CD14-positive monocyte (primary cell): ENCODE data around the gene IFT172. TPM values are rescaled to one million over a fixed set of nuclear protein-coding genes. Genes with fewer than 3 reads are reported as not detected.

ENCODE experiments used
- DNase-seq, 3 donors: peaks; one replicate each; pipeline ENCODE4 v3.0.0-alpha.2; 2011 to 2022
- H2AFZ ChIP-seq: 2 replicates; pipeline ENCODE4 v1.6.0; 2012; ENCODE audit warnings: mild to moderate bottlenecking, low read depth, low read length, inconsistent platforms; ENCODE audit not compliant: insufficient read depth, poor library complexity, severe bottlenecking
- H3K27ac ChIP-seq, 2 donors: 1 replicate in 1 of 2; 2 replicates in 1 of 2; pipeline ENCODE4 v1.5.1; 2012 to 2013; ENCODE audit warnings: low read length in 2 of 2, control low read depth in 1 of 2, inconsistent platforms in 1 of 2, low read depth in 1 of 2, mild to moderate bottlenecking in 1 of 2
- H3K27me3 ChIP-seq, 2 donors: one replicate each; pipeline versions ENCODE4 v1.6.0 to v1.6.1; 2011 to 2013; ENCODE audit warnings: low read length in 2 of 2; ENCODE audit not compliant: control insufficient read depth in 2 of 2, insufficient read depth in 2 of 2
- H3K36me3 ChIP-seq, 2 donors: replicated peaks in 1 of 2; 1 replicate in 1 of 2; 2 replicates in 1 of 2; pipeline versions ENCODE4 v1.5.1 to v1.6.1; 2012 to 2013; ENCODE audit warnings: low read length in 2 of 2, control low read depth in 1 of 2, inconsistent platforms in 1 of 2, mild to moderate bottlenecking in 1 of 2; ENCODE audit not compliant: insufficient read depth in 2 of 2, control insufficient read depth in 1 of 2
- H3K4me1 ChIP-seq, 2 donors: 1 replicate in 1 of 2; 2 replicates in 1 of 2; pipeline versions ENCODE4 v1.5.1 to v1.6.1; 2012 to 2013; ENCODE audit warnings: low read length in 2 of 2, control low read depth in 1 of 2, inconsistent platforms in 1 of 2, mild to moderate bottlenecking in 1 of 2, moderate library complexity in 1 of 2; ENCODE audit not compliant: insufficient read depth in 2 of 2, control insufficient read depth in 1 of 2
- H3K4me2 ChIP-seq: replicated peaks from 2 replicates; pipeline ENCODE3; 2012; ENCODE audit warnings: low read length, moderate library complexity, mild to moderate bottlenecking; ENCODE audit not compliant: poor library complexity, severe bottlenecking; ENCODE audit errors: extremely low read depth
- H3K4me3 ChIP-seq, 3 experiments: fragments of 200-600 bp in 1 of 3; sonication (generic) in 1 of 3; replicated peaks in 1 of 3; 1 replicate in 2 of 3; 2 replicates in 1 of 3; pipeline ENCODE4 v1.5.1; 2011 to 2013; ENCODE audit warnings: low read length in 3 of 3, mild to moderate bottlenecking in 3 of 3, control low read depth in 2 of 3, low read depth in 2 of 3, inconsistent platforms in 1 of 3, moderate library complexity in 1 of 3
- H3K79me2 ChIP-seq: 2 replicates; pipeline ENCODE4 v1.6.0; 2012; ENCODE audit warnings: mild to moderate bottlenecking, control low read depth, inconsistent platforms, low read length, moderate library complexity; ENCODE audit not compliant: insufficient read depth
- H3K9ac ChIP-seq: 2 replicates; pipeline ENCODE4 v1.6.0; 2017; ENCODE audit warnings: low read length, mild to moderate bottlenecking; ENCODE audit not compliant: insufficient read depth, poor library complexity, severe bottlenecking
- H3K9me3 ChIP-seq, 2 donors: replicated peaks in 1 of 2; 1 replicate in 1 of 2; 2 replicates in 1 of 2; pipeline versions ENCODE4 v1.5.1 to v1.6.1; 2012 to 2013; ENCODE audit warnings: low read length in 2 of 2, control low read depth in 1 of 2; ENCODE audit not compliant: control insufficient read depth in 1 of 2, insufficient read depth in 1 of 2
- H4K20me1 ChIP-seq: 2 replicates; pipeline ENCODE4 v1.6.0; 2012; ENCODE audit warnings: mild to moderate bottlenecking, low read length, control low read depth, moderate library complexity; ENCODE audit not compliant: insufficient read depth
- H3K27ac Mint-ChIP-seq, 7 donors: one replicate each; pipeline ENCODE4 v1.8.0; 2020; ENCODE audit warnings: mild to moderate bottlenecking in 7 of 7, mixed read lengths in 7 of 7, moderate library complexity in 6 of 7, inconsistent platforms in 2 of 7
- H3K27me3 Mint-ChIP-seq, 3 donors: one replicate each; pipeline ENCODE4 v1.8.0; 2021 to 2022; ENCODE audit warnings: low read depth in 3 of 3, mild to moderate bottlenecking in 3 of 3, mixed read lengths in 3 of 3, moderate library complexity in 3 of 3, inconsistent platforms in 1 of 3
- H3K36me3 Mint-ChIP-seq, 2 donors: one replicate each; pipeline ENCODE4 v1.8.0; 2020; ENCODE audit warnings: mixed read lengths in 2 of 2, inconsistent platforms in 1 of 2, mild to moderate bottlenecking in 1 of 2
- H3K4me1 Mint-ChIP-seq: one replicate; pipeline ENCODE4 v1.8.0; 2020; ENCODE audit warnings: mild to moderate bottlenecking, mixed read lengths
- H3K4me3 Mint-ChIP-seq, 2 donors: one replicate each; pipeline ENCODE4 v1.8.0; 2020; ENCODE audit warnings: mild to moderate bottlenecking in 2 of 2, mixed read lengths in 2 of 2, moderate library complexity in 1 of 2
- H3K9me3 Mint-ChIP-seq, 7 donors: one replicate each; pipeline ENCODE4 v1.8.0; 2020 to 2022; ENCODE audit warnings: mixed read lengths in 7 of 7, mild to moderate bottlenecking in 6 of 7, moderate library complexity in 6 of 7, inconsistent platforms in 2 of 7
- CTCF ChIP-seq: fragments of 200-600 bp; IDR thresholded peaks from one replicate; pipeline ENCODE4 v1.8.0; 2022; ENCODE audit warnings: antibody characterized with exemption, mild to moderate bottlenecking
- WGBS: methylation state at CpG from one replicate; pipeline ENCODE4 v1.1.5; 2013; ENCODE audit warnings: missing lambda C conversion rate; ENCODE audit not compliant: insufficient coverage; 5-methylcytosine and 5-hydroxymethylcytosine counted together
- intact Hi-C, 2 donors: fragments of 100-400 bp; cut with micrococcal nuclease; formaldehyde crosslinking; loops; one replicate each; pipeline versions ENCODE4 v1.15.0 to v1.15.1; 2023
- polyA plus RNA-seq, 3 donors: library from polyadenylated mRNA; depleted of rRNA in 1 of 3; unstranded in 2 of 3; stranded (reverse) in 1 of 3; fragments of 300-500 nt in 2 of 3; fragments of >200 nt in 1 of 3; fragmentation: Illumina TruSeq in 2 of 3; gene quantifications; 1 replicate in 2 of 3; 2 replicates in 1 of 3; pipeline ENCODE4 v1.2.3, GENCODE V29; 2012 to 2021

The IFT172 gene
- polyA plus RNA-seq, 3 donors, result 1.7 to 12.8 (median 3.6) TPM

GRCh38 chr2:27520316-27520715 is 30.8 kb upstream of the IFT172 start:
- Histone ChIP-seq H3K4me2 (no peak overlapping the region), H3K79me2 (no peaks in the 10 kb centered on the region), H4K20me1 (no peaks in the 10 kb centered on the region), H3K27me3 (no peaks in the 10 kb centered on the region), H2AFZ (no peak overlapping the region), H3K27ac (no peak overlapping the region), H3K9me3 (no peaks in the 10 kb centered on the region), H3K9ac (no peak overlapping the region), H3K4me3 (no peak overlapping the region), H3K36me3 (no peaks in the 10 kb centered on the region), H3K4me1 (no peaks in the 10 kb centered on the region)
- TF ChIP-seq CTCF, result no peak
- Mint-ChIP-seq H3K4me3 (no peak overlapping the region), H3K27ac (no peak overlapping the region), H3K27me3 (peaks cover 0 to 1% (median 0%) of the 10 kb centered on the region in 3 donors), H3K9me3 (peaks cover 0 to 3% (median 0%) of the 10 kb centered on the region in 7 donors), H3K4me1 (no peaks in the 10 kb centered on the region), H3K36me3 (no peaks in the 10 kb centered on the region)
- intact Hi-C loops, result no loop called here
- 92% methylated on average over 1 of the region's 2 CpGs for WGBS
- DNase-seq, result no peak

DNA sequence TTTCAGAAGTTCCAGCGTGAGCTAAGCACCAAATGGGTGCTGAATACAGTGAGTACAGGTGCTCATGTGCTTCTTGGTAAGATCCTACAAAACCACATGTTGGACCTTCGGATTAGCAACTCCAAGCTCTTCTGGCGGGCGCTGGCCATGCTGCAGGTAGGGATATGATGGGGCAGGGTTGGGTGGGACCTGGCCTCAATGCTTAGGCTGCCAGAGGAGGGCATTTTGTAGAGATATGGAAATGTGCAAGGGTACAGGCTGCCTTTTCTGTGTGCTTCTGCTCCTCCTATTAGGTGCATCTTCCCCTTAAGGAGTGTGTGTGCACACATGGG is 29.2 kb upstream of the IFT172 start:
- Histone ChIP-seq H4K20me1 (no peaks in the 10 kb centered on the region), H3K4me3 (no peak overlapping the region), H3K4me2 (no peak overlapping the region), H3K9ac (no peak overlapping the region), H3K27ac (no peak overlapping the region), H3K36me3 (no peaks in the 10 kb centered on the region), H3K9me3 (no peaks in the 10 kb centered on the region), H2AFZ (no peak overlapping the region), H3K4me1 (no peaks in the 10 kb centered on the region), H3K27me3 (peaks cover 0 to 6% of the 10 kb centered on the region in 2 donors), H3K79me2 (no peaks in the 10 kb centered on the region)
- DNase-seq, result no peak
- Mint-ChIP-seq H3K27me3 (peaks cover 0 to 6% (median 1%) of the 10 kb centered on the region in 3 donors), H3K36me3 (no peaks in the 10 kb centered on the region), H3K9me3 (peaks cover 0 to 3% (median 0%) of the 10 kb centered on the region in 7 donors), H3K4me1 (no peaks in the 10 kb centered on the region), H3K4me3 (no peak overlapping the region), H3K27ac (no peak overlapping the region)
- intact Hi-C loops, result no loop called here
- no peak for TF ChIP-seq CTCF
- 100% methylated on average over 3 of the region's 4 CpGs for WGBS
